ENCODE results near the gene ZSCAN26. TPM values are rescaled to one million over a fixed set of nuclear protein-coding genes. Genes with fewer than 3 reads are reported as not detected.
A peak's percentile ranks its signal among the peaks of the same experiment; 100 is the strongest.

ZSCAN26 gene
- 17.3 TPM for total RNA-seq (ENCODE audit: insufficient read depth, low replicate concordance)

- peak; percentile 95 for DNase-seq (ENCODE audit: low spot score)
These were observed at the start of gene ZSCAN26 for GRCh38 chr6:28266962-28267694. ZSCAN26 (plus strand) TSS chr6:28267143; CDS start chr6:28271920, 4,777 bp downstream.

GRCh38 chr6:28217890-28218289, 49.1 kb upstream of the ZSCAN26 start:
- no peak for DNase-seq (ENCODE audit: low spot score)

- peak; percentile 67 for DNase-seq (ENCODE audit: low spot score)
These were observed 48.4 kb upstream of the ZSCAN26 start for GRCh38 chr6:28218312-28219248.

GRCh38 chr6:28220257-28221133, 46.4 kb upstream of the ZSCAN26 start:
- DNase-seq (ENCODE audit: low spot score), result no peak

GRCh38 chr6:28224131-28225055, 42.5 kb upstream of the ZSCAN26 start:
- no peak for DNase-seq (ENCODE audit: low spot score)

GRCh38 chr6:28225056-28225834, 41.7 kb upstream of the ZSCAN26 start, which contains the start of gene ZSCAN9:
ZSCAN9 (plus strand) TSS chr6:28225275; CDS start chr6:28227085, 1,810 bp downstream.
- DNase-seq (ENCODE audit: low spot score), result peak; percentile 86

- no peak for DNase-seq (ENCODE audit: low spot score)
These were observed 40.5 kb upstream of the ZSCAN26 start for GRCh38 chr6:28226460-28226859.

GRCh38 chr6:28232785-28233184, 34.2 kb upstream of the ZSCAN26 start:
- DNase-seq (ENCODE audit: low spot score), result no peak

GRCh38 chr6:28235912-28236452, 31.0 kb upstream of the ZSCAN26 start:
- no peak for DNase-seq (ENCODE audit: low spot score)

GRCh38 chr6:28239636-28240035, 27.3 kb upstream of the ZSCAN26 start:
- no peak for DNase-seq (ENCODE audit: low spot score)

- no peak for DNase-seq (ENCODE audit: low spot score)
These were observed 26.5 kb upstream of the ZSCAN26 start for GRCh38 chr6:28240471-28240870.

- no peak for DNase-seq (ENCODE audit: low spot score)
These were observed 23.0 kb upstream of the ZSCAN26 start for GRCh38 chr6:28243946-28244345.

- no peak for DNase-seq (ENCODE audit: low spot score)
These were observed 21.6 kb upstream of the ZSCAN26 start for GRCh38 chr6:28245206-28245941.

GRCh38 chr6:28248916-28249315, 18.0 kb upstream of the ZSCAN26 start:
- no peak for DNase-seq (ENCODE audit: low spot score)

GRCh38 chr6:28250747-28251146, 16.2 kb upstream of the ZSCAN26 start:
- no peak for DNase-seq (ENCODE audit: low spot score)

GRCh38 chr6:28251661-28252008, 15.3 kb upstream of the ZSCAN26 start:
- DNase-seq (ENCODE audit: low spot score), result no peak

- DNase-seq (ENCODE audit: low spot score), result peak; percentile 92
These were observed 14.7 kb upstream of the ZSCAN26 start, which contains the start of gene ZKSCAN4 for GRCh38 chr6:28252009-28252975. ZKSCAN4 (minus strand) TSS chr6:28252269; CDS start chr6:28251980, 289 bp downstream.
